Smooth muscle cell (in vitro differentiated cells): ENCODE data around the gene PIWIL1. TPM values are rescaled to one million over a fixed set of nuclear protein-coding genes. Genes with fewer than 3 reads are reported as not detected.

ENCODE experiments used
- DNase-seq: peaks from one replicate; lab custom pipeline; 2025; ENCODE audit not compliant: unreplicated experiment; lab: John Stamatoyannopoulos, UW
- H2AFZ ChIP-seq: fragments of 200-600 bp; sonication (generic); 2 replicates; pipeline ENCODE4 v1.6.0; 2016; ENCODE audit warnings: antibody characterized with exemption, low read depth, mild to moderate bottlenecking
- H3F3A ChIP-seq: fragments of 200-600 bp; sonication (generic); 2 replicates; pipeline ENCODE4 v1.6.0; 2017; ENCODE audit warnings: antibody characterized with exemption, low read depth
- H3K27ac ChIP-seq: fragments of 200-600 bp; sonication (generic); 2 replicates; pipeline ENCODE4 v1.5.1; 2016; ENCODE audit warnings: low read depth, mild to moderate bottlenecking
- H3K27me3 ChIP-seq: fragments of 200-600 bp; sonication (generic); 2 replicates; pipeline ENCODE4 v1.6.1; 2016; ENCODE audit warnings: low read depth, mild to moderate bottlenecking
- H3K36me3 ChIP-seq: fragments of 200-600 bp; sonication (generic); 2 replicates; pipeline ENCODE4 v1.5.1; 2016; ENCODE audit warnings: low read depth
- H3K4me1 ChIP-seq: fragments of 200-600 bp; sonication (generic); 2 replicates; pipeline ENCODE4 v1.5.1; 2016; ENCODE audit warnings: low read depth
- H3K4me2 ChIP-seq: fragments of 200-600 bp; sonication (generic); 2 replicates; pipeline ENCODE4 v1.6.0; 2016; ENCODE audit warnings: mild to moderate bottlenecking
- H3K4me3 ChIP-seq: fragments of 200-600 bp; sonication (generic); 2 replicates; pipeline ENCODE4 v1.5.1; 2016; ENCODE audit warnings: mild to moderate bottlenecking
- H3K79me2 ChIP-seq: fragments of 200-600 bp; sonication (generic); 2 replicates; pipeline ENCODE4 v1.6.0; 2016; ENCODE audit warnings: low read depth, mild to moderate bottlenecking
- H3K9ac ChIP-seq: fragments of 200-600 bp; sonication (generic); 2 replicates; pipeline ENCODE4 v1.6.0; 2016; ENCODE audit warnings: low read depth
- H3K9me3 ChIP-seq: fragments of 200-600 bp; sonication (generic); replicated peaks from 2 replicates; pipeline ENCODE4 v1.5.1; 2016; ENCODE audit warnings: low read depth
- H4K20me1 ChIP-seq: fragments of 200-600 bp; sonication (generic); 2 replicates; pipeline ENCODE4 v1.6.0; 2016; ENCODE audit warnings: low read depth
- WGBS: methylation state at CpG from one replicate; pipeline ENCODE4 v1.1.7; 2016; ENCODE audit warnings: low lambda C conversion rate; 5-methylcytosine and 5-hydroxymethylcytosine counted together
- polyA plus RNA-seq: library from polyadenylated mRNA; unstranded; fragments of >200 nt; fragmentation: Nextera tagmentation; extraction: Ambion mirVana; gene quantifications from 2 replicates; pipeline ENCODE4 v1.2.1, GENCODE V29; 2016
- total RNA-seq: library from RNA; depleted of rRNA; stranded (reverse); fragments of >200 nt; gene quantifications from 2 replicates; pipeline ENCODE4 v1.2.3, GENCODE V29; 2014
- TF ChIP-seq, protein P1 (sequence below): fragments of 200-600 bp; sonication (generic); IDR thresholded peaks from 2 replicates; pipeline ENCODE4 v1.5.1; 2017; ENCODE audit warnings: borderline replicate concordance, mild to moderate bottlenecking, antibody characterized with exemption; ENCODE audit not compliant: insufficient read depth, poor library complexity, severe bottlenecking

PIWIL1 gene
- total and polyA plus RNA-seq, 2 experiments from 2014 or later, result not detected

- no peak overlapping the region for H2AFZ ChIP-seq
- WGBS, result 94% methylated on average over 18 of the region's 18 CpGs
Measured at GRCh38 chr12:130413909-130414308, 76.2 kb downstream of the PIWIL1 start.

DNA sequence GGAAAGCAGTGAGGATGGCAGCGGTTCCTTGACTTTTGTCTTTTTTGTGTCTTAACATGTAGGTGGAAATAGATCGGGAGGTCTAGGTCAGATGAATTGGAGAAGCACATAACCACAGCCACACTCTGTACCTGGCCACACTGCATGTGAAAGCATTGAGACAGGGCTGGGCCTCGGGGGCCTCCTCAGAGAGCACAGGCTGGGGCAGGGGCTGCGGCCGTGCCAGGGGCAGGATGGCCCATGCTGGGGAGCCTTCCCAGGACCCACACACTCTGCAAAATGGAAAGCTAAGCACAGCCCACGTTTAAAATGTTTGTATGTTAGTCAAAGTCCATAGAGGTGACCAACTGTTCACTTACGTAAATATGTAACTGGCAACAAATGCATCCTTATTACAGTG, 76.7 kb downstream of the PIWIL1 start:
- Histone ChIP-seq H4K20me1 (no peaks in the 10 kb centered on the region), H3K9ac (no peak overlapping the region), H3F3A (no peaks in the 10 kb centered on the region), H3K4me2 (no peak overlapping the region), H3K27me3 (peaks cover 10% of the 10 kb centered on the region), H3K79me2 (no peaks in the 10 kb centered on the region), H3K9me3 (no peaks in the 10 kb centered on the region), H3K4me1 (no peaks in the 10 kb centered on the region), H2AFZ (no peak overlapping the region), H3K4me3 (no peak overlapping the region), H3K27ac (no peak overlapping the region), H3K36me3 (no peaks in the 10 kb centered on the region)
- DNase-seq, result no peak
- 85% methylated on average over 7 of the region's 7 CpGs for WGBS
- TF ChIP-seq, protein P1, sequence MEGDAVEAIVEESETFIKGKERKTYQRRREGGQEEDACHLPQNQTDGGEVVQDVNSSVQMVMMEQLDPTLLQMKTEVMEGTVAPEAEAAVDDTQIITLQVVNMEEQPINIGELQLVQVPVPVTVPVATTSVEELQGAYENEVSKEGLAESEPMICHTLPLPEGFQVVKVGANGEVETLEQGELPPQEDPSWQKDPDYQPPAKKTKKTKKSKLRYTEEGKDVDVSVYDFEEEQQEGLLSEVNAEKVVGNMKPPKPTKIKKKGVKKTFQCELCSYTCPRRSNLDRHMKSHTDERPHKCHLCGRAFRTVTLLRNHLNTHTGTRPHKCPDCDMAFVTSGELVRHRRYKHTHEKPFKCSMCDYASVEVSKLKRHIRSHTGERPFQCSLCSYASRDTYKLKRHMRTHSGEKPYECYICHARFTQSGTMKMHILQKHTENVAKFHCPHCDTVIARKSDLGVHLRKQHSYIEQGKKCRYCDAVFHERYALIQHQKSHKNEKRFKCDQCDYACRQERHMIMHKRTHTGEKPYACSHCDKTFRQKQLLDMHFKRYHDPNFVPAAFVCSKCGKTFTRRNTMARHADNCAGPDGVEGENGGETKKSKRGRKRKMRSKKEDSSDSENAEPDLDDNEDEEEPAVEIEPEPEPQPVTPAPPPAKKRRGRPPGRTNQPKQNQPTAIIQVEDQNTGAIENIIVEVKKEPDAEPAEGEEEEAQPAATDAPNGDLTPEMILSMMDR, result no peak

More at GRCh38 chr12:130413909-130414308, 76.2 kb downstream of the PIWIL1 start:
- Histone ChIP-seq H3K4me3 (no peak overlapping the region), H4K20me1 (no peaks in the 10 kb centered on the region), H3K79me2 (no peaks in the 10 kb centered on the region), H3K9ac (no peak overlapping the region), H3K4me1 (no peaks in the 10 kb centered on the region), H3F3A (no peaks in the 10 kb centered on the region), H3K27me3 (peaks cover 9% of the 10 kb centered on the region), H3K9me3 (no peaks in the 10 kb centered on the region), H3K27ac (no peak overlapping the region), H3K36me3 (no peaks in the 10 kb centered on the region), H3K4me2 (no peak overlapping the region)
- TF ChIP-seq, protein P1, result no peak
- DNase-seq, result no peak

- Histone ChIP-seq H3K9me3 (no peaks in the 10 kb centered on the region), H3K4me1 (peaks cover 9% of the 10 kb centered on the region), H4K20me1 (no peaks in the 10 kb centered on the region), H3K79me2 (no peaks in the 10 kb centered on the region), H3K27ac (no peak overlapping the region), H2AFZ (no peak overlapping the region), H3K36me3 (no peaks in the 10 kb centered on the region), H3K27me3 (peaks cover 13% of the 10 kb centered on the region), H3K4me3 (no peak overlapping the region), H3F3A (no peaks in the 10 kb centered on the region), H3K4me2 (no peak overlapping the region), H3K9ac (no peak overlapping the region)
- DNase-seq, result no peak
- TF ChIP-seq, protein P1, result no peak
- WGBS, result 75% methylated on average over 3 of the region's 3 CpGs
Measured at GRCh38 chr12:130418251-130418650, 80.6 kb downstream of the PIWIL1 start.

GRCh38 chr12:130419116-130419515, 81.4 kb downstream of the PIWIL1 start:
- peaks cover 13% of the 10 kb centered on the region for H3K27me3 ChIP-seq
- H3F3A ChIP-seq, result no peaks in the 10 kb centered on the region
- no peaks in the 10 kb centered on the region for H3K9me3 ChIP-seq
- TF ChIP-seq, protein P1, result no peak
- no peak for DNase-seq
- H3K9ac ChIP-seq, result no peak overlapping the region
- no peak overlapping the region for H3K27ac ChIP-seq
- H3K36me3 ChIP-seq, result no peaks in the 10 kb centered on the region
- WGBS, result 83% methylated on average over 6 of the region's 6 CpGs
- no peak overlapping the region for H3K4me3 ChIP-seq
- no peaks in the 10 kb centered on the region for H3K79me2 ChIP-seq
- H3K4me1 ChIP-seq, result peaks cover 9% of the 10 kb centered on the region
- no peak overlapping the region for H3K4me2 ChIP-seq
- no peak overlapping the region for H2AFZ ChIP-seq
- no peaks in the 10 kb centered on the region for H4K20me1 ChIP-seq
